Activated naive CD8-positive, alpha-beta T cell treated with anti-CD3 and anti-CD28 coated beads, Interleukin-2, amount 10 ng/mL, durations not matched to agents 7 days and 5 days (primary cell): ENCODE data around the gene ZNF654. TPM values are rescaled to one million over a fixed set of nuclear protein-coding genes. Genes with fewer than 3 reads are reported as not detected.

Source experiments
- ATAC-seq: fragments of 150-1000 bp; cut with Tn5 transposase; one replicate; pipeline ENCODE4 v1.10.0; 2021; ENCODE audit warnings: low read depth, moderate library complexity
- POLR2A ChIA-PET: fragments of 350-600 bp; sonication (Branson Sonifier 250); formaldehyde crosslinking; loops from one replicate; lab custom pipeline; 2021; ENCODE audit warnings: antibody characterized with exemption; lab: Charles Lee
- DNase-seq: peaks from one replicate; pipeline ENCODE4 v3.0.0; 2021
- H3K27ac Mint-ChIP-seq: one replicate; pipeline ENCODE4 v1.8.0; 2022; ENCODE audit warnings: mild to moderate bottlenecking, mixed read lengths
- H3K27me3 Mint-ChIP-seq: one replicate; pipeline ENCODE4 v1.8.0; 2022; ENCODE audit warnings: mild to moderate bottlenecking, moderate library complexity, mixed read lengths
- H3K36me3 Mint-ChIP-seq: one replicate; pipeline ENCODE4 v1.8.0; 2021; ENCODE audit warnings: mild to moderate bottlenecking, mixed read lengths
- H3K4me1 Mint-ChIP-seq: one replicate; pipeline ENCODE4 v1.8.0; 2021; ENCODE audit warnings: mixed read lengths
- H3K4me3 Mint-ChIP-seq: one replicate; pipeline ENCODE4 v1.8.0; 2022; ENCODE audit warnings: mild to moderate bottlenecking, moderate library complexity, mixed read lengths
- H3K9me3 Mint-ChIP-seq: one replicate; pipeline ENCODE4 v1.8.0; 2021; ENCODE audit warnings: mixed read lengths
- total RNA-seq, 2 experiments: library from RNA; stranded (reverse); gene quantifications; one replicate each; pipeline ENCODE4 v1.2.3, GENCODE V29; 2021

ZNF654 gene
- total RNA-seq, 2 experiments from 2014 or later, result 23.4 to 27.5 TPM

- Mint-ChIP-seq H3K4me3 (no peak overlapping the region), H3K27ac (no peak overlapping the region), H3K4me1 (peaks cover 13% of the 10 kb centered on the region), H3K9me3 (no peaks in the 10 kb centered on the region), H3K27me3 (no peaks in the 10 kb centered on the region), H3K36me3 (peaks cover 28% of the 10 kb centered on the region)
- DNase-seq (no peak), ATAC-seq (no peak)
- POLR2A ChIA-PET, result no interaction called here
Measured at GRCh38 chr3:88076712-88077111, 17.7 kb downstream of the ZNF654 start.

DNA sequence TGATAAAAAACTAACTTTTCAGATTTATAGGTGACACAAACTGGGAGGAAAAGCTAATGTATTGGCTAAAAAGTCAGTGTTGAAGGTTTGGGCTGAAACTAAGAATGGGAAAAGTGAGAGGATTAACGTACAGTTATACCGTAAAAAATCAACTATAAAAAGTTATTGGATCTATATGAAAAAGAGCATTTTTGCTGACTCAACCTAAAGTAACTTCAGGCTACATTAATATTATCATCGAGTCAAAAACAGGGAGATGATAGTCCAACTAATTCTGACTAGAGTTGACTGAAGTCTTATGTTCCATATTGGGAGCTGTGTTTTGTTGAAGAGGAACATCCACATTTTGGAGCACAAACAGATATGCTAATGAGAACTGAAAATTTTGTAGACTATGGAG lies 19.9 kb downstream of the ZNF654 start:
- Mint-ChIP-seq H3K4me3 (no peak overlapping the region), H3K4me1 (peaks cover 16% of the 10 kb centered on the region), H3K27ac (no peak overlapping the region), H3K36me3 (peaks cover 24% of the 10 kb centered on the region), H3K9me3 (no peaks in the 10 kb centered on the region), H3K27me3 (no peaks in the 10 kb centered on the region)
- DNase-seq, result no peak
- ATAC-seq, result no peak
- POLR2A ChIA-PET, result no interaction called here

- no peak for DNase-seq
- Mint-ChIP-seq H3K27me3 (no peaks in the 10 kb centered on the region), H3K27ac (no peak overlapping the region), H3K4me3 (no peak overlapping the region), H3K4me1 (peaks cover 10% of the 10 kb centered on the region), H3K9me3 (no peaks in the 10 kb centered on the region), H3K36me3 (peaks cover 37% of the 10 kb centered on the region)
- ATAC-seq, result no peak
- POLR2A ChIA-PET, result interaction anchor here (1.9 kb wide), 1 partner anchor 24 kb away, joined by 5 read pairs; the partner anchor contains the start of genes CGGBP1 and ZNF654
Measured at GRCh38 chr3:88082854-88083253, 23.8 kb downstream of the ZNF654 start.

- Mint-ChIP-seq H3K4me1 (peaks cover 6% of the 10 kb centered on the region), H3K27me3 (no peaks in the 10 kb centered on the region), H3K9me3 (no peaks in the 10 kb centered on the region), H3K36me3 (peaks cover 38% of the 10 kb centered on the region), H3K4me3 (no peak overlapping the region), H3K27ac (no peak overlapping the region)
- no peak for ATAC-seq
- POLR2A ChIA-PET, result interaction anchor here (1.9 kb wide), 1 partner anchor 25 kb away, joined by 5 read pairs; the partner anchor contains the start of genes CGGBP1 and ZNF654
- no peak for DNase-seq
Measured at GRCh38 chr3:88084097-88084501, 25.0 kb downstream of the ZNF654 start.

- DNase-seq, result no peak
- no peak overlapping the region for H3K27ac Mint-ChIP-seq
- peaks cover 4% of the 10 kb centered on the region for H3K4me1 Mint-ChIP-seq
- POLR2A ChIA-PET, result interaction anchor here (1.1 kb wide), 1 partner anchor 59 kb away, joined by 3 read pairs; no protein-coding TSS in a partner anchor
- no peaks in the 10 kb centered on the region for H3K27me3 Mint-ChIP-seq
- peaks cover 55% of the 10 kb centered on the region for H3K36me3 Mint-ChIP-seq
- no peak overlapping the region for H3K4me3 Mint-ChIP-seq
- H3K9me3 Mint-ChIP-seq, result peaks cover 4% of the 10 kb centered on the region
- no peak for ATAC-seq
Measured at GRCh38 chr3:88090681-88091080, 31.6 kb downstream of the ZNF654 start.

DNA sequence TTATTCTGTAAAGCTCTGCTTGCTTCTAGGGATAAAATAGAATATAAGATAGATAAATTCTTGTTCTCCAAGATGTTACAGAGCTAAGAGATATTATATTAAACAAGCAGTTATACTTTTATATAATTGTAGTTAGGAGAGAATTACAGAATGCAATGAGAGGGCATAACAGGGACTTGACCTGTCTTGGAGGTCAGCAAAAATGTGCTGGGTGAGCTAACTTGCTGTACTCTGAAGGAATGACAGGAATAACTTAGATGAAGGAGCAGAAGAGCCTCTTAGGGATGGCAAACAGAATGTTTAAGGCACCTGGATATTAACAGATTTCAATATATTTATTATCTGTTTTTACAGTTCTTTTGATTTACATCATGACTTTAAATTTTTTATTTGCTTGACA lies 33.2 kb downstream of the ZNF654 start:
- no peak overlapping the region for H3K27ac Mint-ChIP-seq
- no peak overlapping the region for H3K4me3 Mint-ChIP-seq
- H3K4me1 Mint-ChIP-seq, result peaks cover 7% of the 10 kb centered on the region
- H3K36me3 Mint-ChIP-seq, result peaks cover 60% of the 10 kb centered on the region
- peaks cover 8% of the 10 kb centered on the region for H3K9me3 Mint-ChIP-seq
- POLR2A ChIA-PET, result no interaction called here
- no peaks in the 10 kb centered on the region for H3K27me3 Mint-ChIP-seq
- ATAC-seq, result no peak
- DNase-seq, result no peak

GRCh38 chr3:88093266-88093665 lies 34.2 kb downstream of the ZNF654 start:
- no peak for DNase-seq
- no peak for ATAC-seq
- Mint-ChIP-seq H3K9me3 (peaks cover 10% of the 10 kb centered on the region), H3K27ac (no peak overlapping the region), H3K4me1 (peaks cover 7% of the 10 kb centered on the region), H3K36me3 (peaks cover 67% of the 10 kb centered on the region), H3K4me3 (no peak overlapping the region), H3K27me3 (no peaks in the 10 kb centered on the region)
- POLR2A ChIA-PET, result no interaction called here

DNA sequence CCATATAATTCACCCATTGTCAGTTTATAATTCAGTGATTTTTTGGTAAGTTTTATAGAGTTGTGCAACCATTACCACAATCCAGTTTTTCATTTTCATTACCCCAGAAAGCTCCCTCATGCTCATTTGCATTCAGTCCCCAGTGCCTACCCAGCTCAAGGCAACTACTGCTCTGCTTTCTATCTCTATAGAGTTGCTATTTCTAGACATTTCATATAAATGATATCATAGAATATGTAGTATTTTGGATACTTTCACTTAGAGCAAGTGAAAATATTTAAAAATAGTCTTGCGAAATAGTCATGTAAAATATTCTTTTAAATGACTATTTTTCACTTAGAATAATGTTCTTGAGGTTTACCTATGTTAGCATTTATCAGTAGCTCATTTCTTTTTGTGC lies 42.1 kb downstream of the ZNF654 start:
- no peaks in the 10 kb centered on the region for H3K27me3 Mint-ChIP-seq
- H3K9me3 Mint-ChIP-seq, result peaks cover 11% of the 10 kb centered on the region
- no peak overlapping the region for H3K4me3 Mint-ChIP-seq
- ATAC-seq, result no peak
- peaks cover 54% of the 10 kb centered on the region for H3K36me3 Mint-ChIP-seq
- DNase-seq, result no peak
- peaks cover 13% of the 10 kb centered on the region for H3K4me1 Mint-ChIP-seq
- H3K27ac Mint-ChIP-seq, result no peak overlapping the region
- POLR2A ChIA-PET, result no interaction called here

- peaks cover 36% of the 10 kb centered on the region for H3K36me3 Mint-ChIP-seq
- POLR2A ChIA-PET, result interaction anchor here (1.4 kb wide), 1 partner anchor 47 kb away, joined by 5 read pairs; the partner anchor contains the start of genes CGGBP1 and ZNF654
- peaks cover 4% of the 10 kb centered on the region for H3K9me3 Mint-ChIP-seq
- H3K27me3 Mint-ChIP-seq, result no peaks in the 10 kb centered on the region
- peaks cover 16% of the 10 kb centered on the region for H3K4me1 Mint-ChIP-seq
- ATAC-seq (no peak), DNase-seq (no peak)
- no peak overlapping the region for H3K27ac Mint-ChIP-seq
- no peak overlapping the region for H3K4me3 Mint-ChIP-seq
Measured at GRCh38 chr3:88105325-88105724, 46.3 kb downstream of the ZNF654 start.

DNA sequence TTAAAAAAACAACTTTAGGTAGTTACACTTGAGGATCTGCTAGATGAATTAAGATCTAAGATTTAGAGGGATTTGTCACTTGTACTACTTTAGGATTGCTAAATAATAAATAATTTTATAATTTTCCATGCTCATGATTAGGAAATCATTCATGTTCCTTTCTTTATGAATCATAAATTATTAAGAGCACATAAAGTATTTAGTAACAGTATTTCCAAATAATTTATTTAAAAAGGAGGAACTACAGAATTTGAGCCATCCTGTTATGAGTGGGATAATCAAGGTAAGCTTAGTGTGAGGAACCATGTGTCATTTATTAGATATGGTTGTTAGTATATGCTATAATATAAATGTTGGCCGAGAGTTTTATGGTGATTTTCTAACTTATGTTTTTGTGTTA lies 53.2 kb downstream of the ZNF654 start:
- DNase-seq, result no peak
- Mint-ChIP-seq H3K27me3 (no peaks in the 10 kb centered on the region), H3K36me3 (peaks cover 19% of the 10 kb centered on the region), H3K4me1 (peaks cover 8% of the 10 kb centered on the region), H3K27ac (no peak overlapping the region), H3K4me3 (no peak overlapping the region), H3K9me3 (no peaks in the 10 kb centered on the region)
- no peak for ATAC-seq
- POLR2A ChIA-PET, result no interaction called here

DNA sequence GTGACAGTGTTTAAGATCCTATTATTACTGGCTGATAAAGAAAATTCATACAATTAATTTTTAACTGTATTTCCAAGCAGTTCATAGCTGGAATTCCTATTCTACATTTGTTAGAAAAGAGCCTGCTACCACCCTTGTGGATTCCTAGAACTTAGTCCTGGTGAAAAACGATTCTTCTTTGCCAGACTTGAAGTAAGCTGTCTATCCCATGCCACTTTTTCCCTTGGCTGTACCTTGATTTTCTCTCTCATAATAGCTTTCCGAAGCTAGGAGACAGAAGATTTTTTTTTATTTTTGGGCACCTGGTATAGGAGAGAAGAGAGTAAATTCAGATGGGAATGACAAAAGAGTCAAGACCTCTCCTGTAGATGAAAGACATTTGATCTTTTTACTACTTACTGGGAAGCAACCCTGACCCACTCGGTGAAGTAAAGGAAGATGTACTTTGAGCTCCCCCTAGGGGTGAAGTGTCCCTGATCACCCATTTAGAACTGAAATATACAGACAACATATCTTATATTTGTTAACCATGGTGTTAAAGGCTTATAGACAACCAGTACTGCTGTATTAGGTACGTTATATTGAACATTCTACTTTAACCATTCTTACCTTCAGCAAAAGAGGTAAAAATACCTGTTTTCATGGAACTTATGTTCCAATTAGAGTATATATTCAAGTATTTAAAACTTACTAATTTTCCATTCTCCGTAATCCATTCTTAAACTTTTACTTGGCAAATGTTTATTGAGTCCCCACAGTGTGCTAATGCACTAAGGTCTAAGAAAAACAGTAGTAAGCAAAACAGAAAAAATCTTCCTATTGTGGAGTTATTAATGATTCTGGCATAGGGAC lies 54.5 kb downstream of the ZNF654 start:
- no peaks in the 10 kb centered on the region for H3K27me3 Mint-ChIP-seq
- peaks cover 26% of the 10 kb centered on the region for H3K36me3 Mint-ChIP-seq

GRCh38 chr3:88114878-88115549 lies 56.0 kb downstream of the ZNF654 start:
- no peaks in the 10 kb centered on the region for H3K27me3 Mint-ChIP-seq
- H3K27ac Mint-ChIP-seq, result no peak overlapping the region
- ATAC-seq (no peak), DNase-seq (no peak)
- peaks cover 24% of the 10 kb centered on the region for H3K36me3 Mint-ChIP-seq
- peaks cover 9% of the 10 kb centered on the region for H3K4me1 Mint-ChIP-seq
- POLR2A ChIA-PET, result no interaction called here
- H3K9me3 Mint-ChIP-seq, result no peaks in the 10 kb centered on the region
- H3K4me3 Mint-ChIP-seq, result no peak overlapping the region

More for the DNA sequence above, 54.5 kb downstream of the ZNF654 start:
- Mint-ChIP-seq H3K27ac (no peak overlapping the region), H3K4me3 (no peak overlapping the region), H3K4me1 (peaks cover 11% of the 10 kb centered on the region), H3K9me3 (no peaks in the 10 kb centered on the region)
- no peak for DNase-seq
- POLR2A ChIA-PET, result interaction anchor here (1.2 kb wide), 1 partner anchor 55 kb away, joined by 3 read pairs; the partner anchor contains the start of gene CGGBP1
- ATAC-seq, result peak; percentile 91

DNA sequence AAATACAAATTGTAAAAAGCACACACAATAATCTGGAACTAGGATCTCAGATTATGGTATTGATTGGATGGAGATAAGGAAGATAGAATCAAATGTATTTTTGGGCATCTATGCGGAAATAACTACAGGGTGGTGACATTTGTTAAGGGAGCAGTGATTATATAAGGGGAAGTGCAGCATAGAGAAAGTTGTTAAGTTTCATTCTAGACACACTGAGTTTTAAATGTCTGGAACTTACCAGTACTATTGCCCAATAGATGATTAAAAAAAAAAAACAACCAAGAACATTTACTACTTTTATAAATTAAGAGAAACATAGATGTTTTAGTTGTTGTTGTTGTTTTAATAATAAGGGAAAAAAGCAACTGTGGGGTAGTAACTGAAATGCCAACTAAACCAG lies 58.6 kb downstream of the ZNF654 start:
- Mint-ChIP-seq H3K9me3 (no peaks in the 10 kb centered on the region), H3K4me1 (peaks cover 7% of the 10 kb centered on the region), H3K4me3 (no peak overlapping the region), H3K36me3 (peaks cover 27% of the 10 kb centered on the region), H3K27ac (no peak overlapping the region), H3K27me3 (no peaks in the 10 kb centered on the region)
- POLR2A ChIA-PET, result no interaction called here
- DNase-seq (no peak), ATAC-seq (no peak)
